GM23338 (cell line): ENCODE data around the gene NCOA1. TPM values are rescaled to one million over a fixed set of nuclear protein-coding genes. Genes with fewer than 3 reads are reported as not detected.
A peak's percentile ranks its signal among the peaks of the same experiment; 100 is the strongest.

Experiments used
- ATAC-seq: fragments of 200-7000 bp; cut with Tn5 transposase; 3 replicates; pipeline ENCODE4 v1.9.1; 2020
- DNase-seq: peaks from one replicate; pipeline ENCODE4 v3.0.0-alpha.2; 2015; ENCODE audit warnings: low spot score
- H2AFZ ChIP-seq: fragments of 200-600 bp; sonication (generic); 2 replicates; pipeline ENCODE4 v1.8.0; 2016; ENCODE audit warnings: antibody characterized with exemption, mild to moderate bottlenecking, moderate library complexity
- H3F3A ChIP-seq: fragments of 200-600 bp; sonication (generic); replicated peaks from 2 replicates; pipeline ENCODE4 v1.8.0; 2017; ENCODE audit warnings: antibody characterized with exemption, mixed run types, low read depth
- H3K27ac ChIP-seq: fragments of 200-600 bp; sonication (generic); 2 replicates; pipeline ENCODE4 v1.6.1; 2016; ENCODE audit warnings: low read depth
- H3K27me3 ChIP-seq: fragments of 200-600 bp; sonication (generic); 2 replicates; pipeline ENCODE4 v1.8.0; 2016; ENCODE audit warnings: mild to moderate bottlenecking, mixed run types, moderate library complexity; ENCODE audit not compliant: insufficient read depth
- H3K36me3 ChIP-seq: fragments of 200-600 bp; sonication (generic); 2 replicates; pipeline ENCODE4 v1.8.0; 2016; ENCODE audit warnings: mild to moderate bottlenecking; ENCODE audit not compliant: insufficient read depth
- H3K4me1 ChIP-seq: fragments of 200-600 bp; sonication (generic); 2 replicates; pipeline ENCODE4 v1.8.0; 2016; ENCODE audit warnings: mild to moderate bottlenecking, moderate library complexity; ENCODE audit not compliant: insufficient read depth
- H3K4me2 ChIP-seq: fragments of 200-600 bp; sonication (generic); 2 replicates; pipeline ENCODE4 v1.7.1; 2017; ENCODE audit warnings: mixed run types
- H3K4me3 ChIP-seq: fragments of 200-600 bp; sonication (generic); 2 replicates; pipeline ENCODE4 v1.6.1; 2016; ENCODE audit warnings: mixed run types
- H3K79me2 ChIP-seq: fragments of 200-600 bp; sonication (generic); replicated peaks from 2 replicates; pipeline ENCODE4 v1.8.0; 2017; ENCODE audit warnings: mild to moderate bottlenecking; ENCODE audit not compliant: insufficient read depth
- H3K9me2 ChIP-seq: fragments of 200-600 bp; sonication (generic); 2 replicates; pipeline ENCODE4 v1.8.0; 2017; ENCODE audit not compliant: insufficient read depth
- H4K20me1 ChIP-seq: fragments of 200-600 bp; sonication (generic); replicated peaks from 2 replicates; pipeline ENCODE4 v1.8.0; 2017; ENCODE audit warnings: mild to moderate bottlenecking; ENCODE audit not compliant: insufficient read depth
- H3K27ac Mint-ChIP-seq: 2 replicates; pipeline ENCODE4 v1.8.0; 2020; ENCODE audit warnings: inconsistent platforms, mild to moderate bottlenecking, moderate library complexity, mixed read lengths
- H3K27me3 Mint-ChIP-seq: 3 replicates; pipeline ENCODE4 v1.8.0; 2022; ENCODE audit warnings: low read depth, mild to moderate bottlenecking, moderate library complexity, mixed read lengths, inconsistent platforms; ENCODE audit not compliant: insufficient read depth, poor library complexity
- H3K36me3 Mint-ChIP-seq: 3 replicates; pipeline ENCODE4 v1.8.0; 2021; ENCODE audit warnings: low read depth, mild to moderate bottlenecking, inconsistent platforms, moderate library complexity, mixed read lengths
- H3K4me1 Mint-ChIP-seq: 3 replicates; pipeline ENCODE4 v1.8.0; 2020; ENCODE audit warnings: mild to moderate bottlenecking, inconsistent platforms, mixed read lengths
- H3K4me3 Mint-ChIP-seq: 3 replicates; pipeline ENCODE4 v1.8.0; 2021; ENCODE audit warnings: moderate library complexity, mild to moderate bottlenecking, inconsistent platforms, mixed read lengths
- H3K9me3 Mint-ChIP-seq: 3 replicates; pipeline ENCODE4 v1.8.0; 2020; ENCODE audit warnings: moderate library complexity, mild to moderate bottlenecking, inconsistent platforms, mixed read lengths
- CREB1 ChIP-seq: fragments of 250-450 bp; sonication (Bioruptor Pico); IDR thresholded peaks from 2 replicates; pipeline ENCODE4 v1.5.0; 2020; ENCODE audit warnings: low read depth, mild to moderate bottlenecking, moderate library complexity
- CTCF ChIP-seq, 2 experiments: fragments of 200-600 bp in 1 of 2; sonication (generic) in 1 of 2; conservative IDR thresholded peaks; 2 replicates each; pipeline versions ENCODE4 v1.5.1 to v1.6.1; 2016 to 2017; ENCODE audit warnings: antibody characterized with exemption in 2 of 2, low read depth in 2 of 2, mild to moderate bottlenecking in 2 of 2, moderate library complexity in 1 of 2
- ETS1 ChIP-seq: IDR thresholded peaks from 2 replicates; pipeline ENCODE4 v1.6.1; 2016; ENCODE audit warnings: antibody characterized with exemption
- EZH2 ChIP-seq: fragments of 200-600 bp; sonication (generic); IDR thresholded peaks from one replicate; pipeline ENCODE4 v1.8.0; 2017; ENCODE audit warnings: antibody characterized with exemption, mild to moderate bottlenecking, low read depth; ENCODE audit not compliant: unreplicated experiment
- EZH2phosphoT487 ChIP-seq: fragments of 200-600 bp; sonication (generic); IDR thresholded peaks from one replicate; pipeline ENCODE4 v1.8.1; 2018; ENCODE audit warnings: antibody characterized with exemption; ENCODE audit not compliant: unreplicated experiment
- JUNB ChIP-seq: IDR thresholded peaks from one replicate; pipeline ENCODE4 v1.6.1; 2016; ENCODE audit warnings: antibody characterized with exemption; ENCODE audit not compliant: unreplicated experiment
- NANOG ChIP-seq: IDR thresholded peaks from 2 replicates; pipeline ENCODE4 v1.6.1; 2016; ENCODE audit warnings: antibody characterized with exemption, borderline replicate concordance
- POLR2AphosphoS5 ChIP-seq: IDR thresholded peaks from 2 replicates; pipeline ENCODE4 v1.6.1; 2016; ENCODE audit warnings: antibody characterized with exemption, low read depth
- REST ChIP-seq: IDR thresholded peaks from one replicate; pipeline ENCODE4 v1.6.1; 2018; ENCODE audit warnings: antibody characterized with exemption; ENCODE audit not compliant: unreplicated experiment
- STAT1 ChIP-seq: IDR thresholded peaks from one replicate; pipeline ENCODE4 v1.6.1; 2016; ENCODE audit warnings: antibody characterized with exemption; ENCODE audit not compliant: unreplicated experiment
- ZNF114 ChIP-seq: fragments of 250-450 bp; sonication (Bioruptor Pico); IDR thresholded peaks from 2 replicates; pipeline ENCODE4 v1.5.0; 2020; ENCODE audit warnings: mild to moderate bottlenecking, moderate library complexity
- ZNF331 ChIP-seq: fragments of 250-450 bp; sonication (Bioruptor Pico); IDR thresholded peaks from 2 replicates; pipeline ENCODE4 v1.5.0; 2020; ENCODE audit warnings: low read depth, mild to moderate bottlenecking, moderate library complexity
- ZNF462 ChIP-seq: fragments of 250-450 bp; sonication (Bioruptor Pico); IDR thresholded peaks from 2 replicates; pipeline ENCODE4 v1.5.0; 2020; ENCODE audit warnings: mild to moderate bottlenecking, moderate library complexity
- polyA plus RNA-seq: library from polyadenylated mRNA; unstranded; fragments of >200 nt; fragmentation: Nextera tagmentation; extraction: Ambion mirVana; gene quantifications from 2 replicates; pipeline ENCODE4 v1.2.1, GENCODE V29; 2016
- total RNA-seq: library from RNA; depleted of rRNA; stranded (reverse); fragments of >200 nt; shearing (Covaris generic); gene quantifications from 2 replicates; pipeline ENCODE4 v1.2.3, GENCODE V29; 2014

NCOA1 gene
- total and polyA plus RNA-seq, 2 experiments from 2014 or later = 7.1 to 15.1 TPM

- no peaks in the 10 kb centered on the region for H3K36me3 Mint-ChIP-seq
- Histone ChIP-seq H3K36me3 (no peaks in the 10 kb centered on the region), H3K27ac (no peak overlapping the region), H3F3A (no peaks in the 10 kb centered on the region), H2AFZ (no peak overlapping the region), H4K20me1 (0 out of 2 replicates have a peak, but pooled peaks cover 2% of the 10 kb centered on the region), H3K9me2 (no peaks in the 10 kb centered on the region), H3K4me3 (no peak overlapping the region), H3K79me2 (no peaks in the 10 kb centered on the region), H3K4me1 (no peaks in the 10 kb centered on the region), H3K4me2 (no peak overlapping the region), H3K27me3 (no peaks in the 10 kb centered on the region)
- no peak for DNase-seq
- H3K27me3 Mint-ChIP-seq = no peaks in the 10 kb centered on the region
- H3K4me1 Mint-ChIP-seq = no peaks in the 10 kb centered on the region; the same call in 1 of the 3 replicates
- H3K9me3 Mint-ChIP-seq = no peaks in the 10 kb centered on the region
- 0 out of 2 replicates have a peak overlapping the region, but pooled peaks have one; percentile 24 for H3K27ac Mint-ChIP-seq
- H3K4me3 Mint-ChIP-seq = no peak overlapping the region
- no peak for ATAC-seq
- TF ChIP-seq CREB1 (CRISPR knock-in tag) (no peak), STAT1 (no peak), POLR2AphosphoS5 (no peak), ZNF462 (CRISPR knock-in tag) (no peak), JUNB (no peak), EZH2 (no peak), REST (no peak), EZH2phosphoT487 (no peak), ETS1 (no peak), ZNF114 (CRISPR knock-in tag) (no peak), CTCF (conservative IDR thresholded peaks at IDR 0.05; ENCODE audit: low read depth in 2 of 2) (no peak), ZNF331 (no peak), NANOG (no peak)
Measured at GRCh38 chr2:24586955-24587354, 95.9 kb downstream of the NCOA1 start.
